NCI-H187 (cell line): ENCODE data around the gene PTPRN2.
"Not testable (repeated sequence)": the region's sequence is repeated elsewhere in the genome, so short reads cannot be mapped to it uniquely, and the experiment has no call there.

Experiments
- DNase-seq, 2 experiments: peaks; one replicate each; lab custom pipeline; 2025; lab: John Stamatoyannopoulos, UW

The PTPRN2 gene

DNA sequence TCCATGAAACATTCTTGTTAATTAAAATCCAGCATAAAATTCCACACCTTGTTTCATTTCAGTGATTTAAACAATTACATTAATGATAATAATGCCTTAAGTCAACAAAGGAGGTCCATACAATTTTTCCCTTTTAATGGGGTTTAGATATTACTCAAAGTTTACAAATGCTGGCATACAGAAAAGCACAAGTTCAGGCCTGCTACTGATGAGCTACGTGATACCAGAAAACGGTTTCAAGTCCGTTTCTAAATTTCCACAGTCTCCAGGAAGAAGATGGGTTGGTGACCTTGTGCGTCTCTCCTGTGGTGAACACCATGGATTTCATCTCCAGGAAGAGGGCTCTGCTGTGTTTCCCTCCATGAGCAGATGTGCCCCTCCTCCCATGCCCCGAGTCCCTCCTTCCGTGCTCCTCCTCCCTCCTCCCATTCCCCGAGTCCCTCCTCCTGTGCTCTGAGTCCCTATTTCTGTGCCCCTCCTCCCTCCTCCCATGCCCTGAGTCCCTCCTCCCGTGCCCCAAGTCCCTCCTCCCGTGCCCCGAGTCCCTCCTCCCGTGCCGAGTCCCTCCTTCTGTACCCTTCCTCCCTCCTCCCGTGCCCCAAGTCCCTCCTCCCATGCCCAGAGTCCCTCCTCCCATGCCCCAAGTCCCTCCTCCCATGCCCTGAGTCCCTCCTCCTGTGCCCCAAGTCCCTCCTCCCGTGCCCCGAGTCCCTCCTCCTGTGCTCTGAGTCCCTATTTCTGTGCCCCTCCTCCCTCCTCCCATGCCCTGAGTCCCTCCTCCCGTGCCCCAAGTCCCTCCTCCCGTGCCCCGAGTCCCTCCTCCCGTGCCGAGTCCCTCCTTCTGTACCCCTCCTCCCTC, 201.9 kb downstream of the PTPRN2 start:
- DNase-seq: not testable (repeated sequence)

DNA sequence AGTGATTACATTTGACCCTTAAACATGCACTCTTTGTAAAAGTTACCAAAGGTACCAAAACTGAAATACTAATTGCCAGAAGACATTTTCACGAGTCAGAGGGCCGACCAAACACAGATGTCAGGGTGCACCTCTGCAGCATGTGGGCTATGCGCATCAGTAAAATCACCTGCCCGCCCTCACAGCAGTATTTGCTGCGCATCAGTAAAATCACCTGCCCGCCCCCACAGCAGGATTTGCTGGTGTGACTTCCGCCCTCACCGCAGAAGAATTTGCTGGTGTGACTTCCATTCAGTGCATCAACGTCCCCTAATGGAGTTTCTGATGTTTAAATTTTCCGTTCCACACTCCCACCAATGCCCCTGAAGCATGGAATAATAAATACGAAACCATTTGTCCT, 202.9 kb downstream of the PTPRN2 start:
- peak; percentile 67 to 89 for DNase-seq

GRCh38 chr7:158383665-158384064, 204.0 kb downstream of the PTPRN2 start:
- no peak for DNase-seq

- no peak for DNase-seq
These were observed 205.0 kb downstream of the PTPRN2 start for GRCh38 chr7:158382363-158383254.

- no peak for DNase-seq
These were observed 205.7 kb downstream of the PTPRN2 start for GRCh38 chr7:158381956-158382355.

- DNase-seq: no peak
These were observed 208.6 kb downstream of the PTPRN2 start for GRCh38 chr7:158378978-158379377.

- DNase-seq: no peak
These were observed 209.6 kb downstream of the PTPRN2 start for GRCh38 chr7:158377800-158378623.

DNA sequence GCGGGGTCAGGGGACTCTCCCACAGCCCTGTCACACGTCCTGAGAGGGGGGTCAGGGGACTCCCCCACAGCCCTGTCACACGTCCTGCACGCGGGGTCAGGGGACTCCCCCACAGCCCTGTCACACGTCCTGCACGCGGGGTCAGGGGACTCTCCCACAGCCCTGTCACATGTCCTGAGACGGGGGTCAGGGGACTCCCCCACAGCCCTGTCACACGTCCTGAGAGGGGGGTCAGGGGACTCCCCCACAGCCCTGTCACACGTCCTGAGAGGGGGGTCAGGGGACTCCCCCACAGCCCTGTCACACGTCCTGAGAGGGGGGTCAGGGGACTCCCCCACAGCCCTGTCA, 210.8 kb downstream of the PTPRN2 start:
- not testable (repeated sequence) for DNase-seq

DNA sequence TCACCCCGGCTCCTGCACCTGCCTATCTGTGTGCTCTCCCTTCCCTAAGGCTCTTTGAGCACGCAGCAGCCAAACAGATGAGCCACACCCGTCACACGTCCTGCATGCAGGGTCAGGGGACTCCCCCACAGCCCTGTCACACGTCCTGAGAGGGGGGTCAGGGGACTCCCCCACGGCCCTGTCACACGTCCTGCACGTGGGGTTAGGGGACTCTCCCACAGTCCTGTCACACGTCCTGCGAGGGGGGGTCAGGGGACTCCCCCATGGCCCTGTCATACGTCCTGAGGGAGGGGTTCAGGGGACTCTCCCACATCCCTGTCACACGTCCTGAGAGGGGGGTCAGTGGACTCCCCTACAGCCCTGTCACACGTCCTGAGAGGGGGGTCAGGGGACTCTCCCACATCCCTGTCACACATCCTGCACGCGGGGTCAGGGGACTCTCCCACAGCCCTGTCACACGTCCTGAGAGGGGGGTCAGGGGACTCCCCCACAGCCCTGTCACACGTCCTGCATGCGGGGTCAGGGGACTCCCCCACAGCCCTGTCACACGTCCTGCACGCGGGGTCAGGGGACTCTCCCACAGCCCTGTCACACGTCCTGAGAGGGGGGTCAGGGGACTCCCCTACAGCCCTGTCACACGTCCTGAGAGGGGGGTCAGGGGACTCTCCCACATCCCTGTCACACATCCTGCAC, 211.3 kb downstream of the PTPRN2 start:
- DNase-seq: not testable (repeated sequence)

DNA sequence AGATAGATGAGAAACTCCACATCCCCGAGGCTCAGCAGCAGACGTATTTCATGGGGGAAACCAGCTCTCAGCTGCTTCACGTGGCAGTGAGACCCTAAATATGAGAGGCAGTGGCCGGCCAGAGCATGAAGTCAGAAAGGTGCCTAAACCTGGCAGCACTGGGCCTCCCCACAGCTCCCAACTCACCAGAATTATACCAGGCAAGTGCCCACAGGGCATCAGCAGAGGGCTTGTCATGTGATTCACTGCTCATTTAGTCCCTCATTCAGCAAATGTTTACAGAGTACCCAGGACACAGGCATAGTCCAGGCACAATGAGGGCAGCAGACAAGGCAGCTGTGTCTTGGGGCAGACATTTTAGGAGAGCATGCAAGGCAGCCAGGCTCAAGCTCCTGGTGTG, 212.6 kb downstream of the PTPRN2 start:
- no peak for DNase-seq

- no peak for DNase-seq
These were observed 213.0 kb downstream of the PTPRN2 start for GRCh38 chr7:158374586-158374985.

DNA sequence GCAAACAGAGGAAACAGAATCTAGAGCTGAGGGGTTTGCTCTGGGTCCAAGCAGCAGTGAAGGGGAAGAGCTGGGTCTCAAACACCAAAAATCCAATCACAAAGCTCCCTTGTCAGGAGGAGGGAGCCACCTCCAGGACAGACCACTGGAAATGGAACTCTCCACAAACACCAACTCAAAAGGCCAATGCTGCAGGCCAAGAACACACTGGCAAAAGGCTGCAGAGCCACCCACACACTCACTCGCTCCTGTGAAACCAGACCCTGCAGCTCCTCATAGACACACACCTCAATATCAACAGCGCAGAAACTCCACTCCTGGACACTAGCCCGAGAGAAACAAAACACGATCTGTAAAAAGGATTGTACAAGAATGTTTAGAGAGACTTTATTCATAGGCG, 213.5 kb downstream of the PTPRN2 start:
- DNase-seq: no peak

DNA sequence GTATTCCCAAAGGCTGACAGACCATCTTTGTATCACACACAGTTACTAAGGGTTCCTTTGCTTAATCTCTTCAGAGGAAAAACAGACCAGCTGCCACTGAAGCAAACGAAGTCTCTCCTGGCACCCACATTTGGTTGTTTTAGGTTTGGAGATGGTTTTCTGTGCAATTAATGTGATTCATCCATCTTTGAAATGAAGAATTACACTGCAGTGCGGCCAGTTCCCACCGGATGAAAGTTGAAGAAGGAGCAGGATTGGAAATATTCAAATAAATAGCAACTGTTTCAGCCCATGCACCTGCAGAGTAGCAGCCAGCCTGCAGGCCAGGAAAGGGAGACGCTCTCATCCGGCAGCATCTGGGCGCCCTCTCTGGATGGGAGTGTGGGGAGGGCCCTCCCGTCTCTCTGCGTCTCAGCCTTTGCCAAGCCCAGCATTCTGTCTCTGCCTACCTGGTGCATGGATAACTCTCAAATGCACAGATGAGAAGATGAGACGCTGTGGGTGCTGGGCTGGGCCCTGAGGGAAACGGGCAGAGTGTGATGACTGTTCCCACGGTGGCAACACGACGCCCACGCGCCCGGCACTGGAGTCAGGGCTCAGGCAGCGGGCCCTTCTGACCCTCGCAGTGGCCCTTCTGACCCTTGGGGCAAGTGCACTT, 214.0 kb downstream of the PTPRN2 start:
- DNase-seq: no peak

GRCh38 chr7:158372400-158373342, 215.0 kb downstream of the PTPRN2 start:
- no peak for DNase-seq

GRCh38 chr7:158371856-158372255, 215.8 kb downstream of the PTPRN2 start:
- no peak for DNase-seq

DNA sequence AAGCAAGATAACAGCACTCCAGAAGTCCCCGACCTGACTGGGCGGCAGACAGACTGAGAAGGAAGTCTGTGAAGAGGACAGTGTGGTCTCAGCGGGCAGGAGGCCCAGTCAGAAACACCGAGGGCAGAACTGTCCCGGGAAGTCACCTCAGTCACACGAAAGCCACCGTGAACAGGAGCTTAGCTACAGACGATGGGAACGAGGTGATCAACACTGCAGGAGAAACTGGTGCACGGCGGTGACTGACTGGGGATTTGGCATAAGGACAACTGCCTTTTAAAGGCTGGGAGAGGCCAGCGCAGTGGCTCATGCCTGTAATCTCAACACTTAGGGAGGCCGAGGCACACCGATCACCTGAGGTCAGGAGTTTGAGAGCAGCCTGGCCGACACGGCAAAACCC, 217.8 kb downstream of the PTPRN2 start:
- no peak for DNase-seq

DNA sequence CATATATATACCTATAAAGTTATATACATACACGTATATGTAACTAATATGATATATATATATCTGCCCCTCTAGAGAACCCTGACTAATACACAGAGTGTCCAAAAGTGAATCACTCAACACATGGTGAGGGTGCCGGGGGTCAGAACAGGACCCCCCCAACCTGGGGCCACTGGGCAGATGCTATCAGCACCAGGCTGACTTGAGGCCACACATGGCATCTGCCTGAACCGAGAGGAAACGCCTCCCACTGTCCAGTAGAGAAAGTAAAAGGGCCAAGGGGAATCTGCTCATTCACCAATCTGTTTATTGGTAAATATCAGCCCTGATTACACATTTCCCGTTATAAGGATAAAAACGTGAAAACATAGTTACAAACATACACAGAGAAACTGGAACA, 218.3 kb downstream of the PTPRN2 start:
- DNase-seq: no peak

GRCh38 chr7:158368449-158368848, 219.2 kb downstream of the PTPRN2 start:
- no peak for DNase-seq

DNA sequence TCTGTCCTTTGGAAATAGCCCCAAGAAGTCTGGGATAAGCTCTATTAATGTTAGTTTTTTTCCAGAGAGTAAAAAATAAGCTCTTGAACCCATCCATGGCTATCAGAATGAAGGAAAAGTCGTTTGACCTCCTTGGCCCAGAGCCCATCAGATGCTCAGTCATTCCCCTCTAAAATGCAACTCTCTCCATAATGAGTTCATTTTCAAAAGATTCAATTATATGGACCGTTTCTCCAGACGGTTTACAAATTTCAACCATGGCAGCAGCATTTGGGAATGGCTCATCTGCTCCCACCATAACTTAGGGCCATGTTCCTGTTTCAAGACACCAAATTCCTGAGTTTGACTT, 220.0 kb downstream of the PTPRN2 start:
- no peak for DNase-seq
